Esophagus (tissue), 2 donors: ENCODE measurements around the gene TBX15. TPM values are rescaled to one million over a fixed set of nuclear protein-coding genes. Genes with fewer than 3 reads are reported as not detected.

Source experiments
- H3K27ac ChIP-seq, 2 donors: one replicate each; pipeline ENCODE4 v1.5.1; 2013; ENCODE audit warnings: low read depth in 2 of 2, mild to moderate bottlenecking in 2 of 2, inconsistent platforms in 1 of 2, low read length in 1 of 2, moderate library complexity in 1 of 2
- H3K27me3 ChIP-seq, 2 donors: one replicate each; pipeline ENCODE4 v1.6.1; 2013; ENCODE audit warnings: low read length in 2 of 2, control low read depth in 1 of 2, mild to moderate bottlenecking in 1 of 2; ENCODE audit not compliant: insufficient read depth in 2 of 2, control insufficient read depth in 1 of 2
- H3K36me3 ChIP-seq, 2 donors: one replicate each; pipeline ENCODE4 v1.6.1; 2013; ENCODE audit warnings: low read length in 1 of 2; ENCODE audit not compliant: control insufficient read depth in 2 of 2, insufficient read depth in 2 of 2
- H3K4me1 ChIP-seq, 2 donors: one replicate each; pipeline ENCODE4 v1.6.1; 2013; ENCODE audit warnings: low read length in 1 of 2; ENCODE audit not compliant: control insufficient read depth in 2 of 2, insufficient read depth in 2 of 2
- H3K4me3 ChIP-seq, 2 donors: one replicate each; pipeline ENCODE4 v1.5.1; 2013; ENCODE audit warnings: low read length in 2 of 2, mild to moderate bottlenecking in 2 of 2, low read depth in 1 of 2, moderate library complexity in 1 of 2
- H3K9me3 ChIP-seq, 2 donors: one replicate each; pipeline ENCODE4 v1.6.1; 2013; ENCODE audit warnings: mild to moderate bottlenecking in 2 of 2, low read depth in 1 of 2, low read length in 1 of 2, moderate library complexity in 1 of 2; ENCODE audit not compliant: control insufficient read depth in 2 of 2, insufficient read depth in 1 of 2
- WGBS, 2 donors: extraction: QIAGEN DNeasy Blood & Tissue Kit; methylation state at CpG; one replicate each; pipeline ENCODE4 v1.1.7; 2013; 5-methylcytosine and 5-hydroxymethylcytosine counted together
- polyA plus RNA-seq, 2 donors: library from polyadenylated mRNA; stranded (reverse); fragments of 200-250 nt; gene quantifications; one replicate each; pipeline ENCODE4 v1.2.3, GENCODE V29; 2013
- donor health status: healthy with polysubstance abuse.
- donor health status: Bipolar disorder and iron deficiency.

Gene TBX15
- polyA plus RNA-seq, 2 donors: 0.02 TPM; not detected in 1

GRCh38 chr1:118951270-118951936 is 36.7 kb downstream of the TBX15 start:
- H3K27ac ChIP-seq: no peak overlapping the region
- 78 to 80% methylated on average over 2 of the region's 2 CpGs for WGBS, 2 donors
- H3K9me3 ChIP-seq: no peaks in the 10 kb centered on the region
- peaks cover 0 to 3% of the 10 kb centered on the region in 2 donors for H3K27me3 ChIP-seq
- H3K36me3 ChIP-seq: no peaks in the 10 kb centered on the region
- no peaks in the 10 kb centered on the region for H3K4me1 ChIP-seq
- no peak overlapping the region for H3K4me3 ChIP-seq

- H3K9me3 ChIP-seq: no peaks in the 10 kb centered on the region
- 84 to 91% methylated on average over 2 of the region's 2 CpGs for WGBS, 2 donors
- no peaks in the 10 kb centered on the region for H3K36me3 ChIP-seq
- H3K27ac ChIP-seq: no peak overlapping the region
- peaks cover 0 to 3% of the 10 kb centered on the region in 2 donors for H3K27me3 ChIP-seq
- H3K4me3 ChIP-seq: no peak overlapping the region
- no peaks in the 10 kb centered on the region for H3K4me1 ChIP-seq
Measured at GRCh38 chr1:118949315-118949714, 38.8 kb downstream of the TBX15 start.

DNA sequence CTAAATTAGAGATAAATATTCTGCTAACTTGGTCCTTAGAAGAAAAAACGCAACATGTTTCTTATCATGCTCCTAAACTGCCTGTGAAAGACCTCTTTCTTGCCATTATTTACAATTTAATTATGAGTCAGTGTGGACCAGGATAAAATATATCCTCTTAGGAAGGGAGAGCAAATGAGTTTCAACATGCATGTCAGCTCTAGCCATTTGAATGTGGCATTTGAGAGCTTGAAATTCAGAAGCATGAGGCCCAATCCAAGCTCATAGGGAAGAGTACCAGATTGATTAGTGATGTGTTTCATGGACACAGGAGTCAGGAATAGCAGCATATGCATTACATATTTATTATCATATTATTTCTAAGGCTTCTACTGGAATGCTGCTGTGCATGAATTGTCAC is 39.3 kb downstream of the TBX15 start:
- no peaks in the 10 kb centered on the region for H3K36me3 ChIP-seq
- no peaks in the 10 kb centered on the region for H3K9me3 ChIP-seq
- WGBS, 2 donors: 58 to 70% methylated on average over 1 of the region's 1 CpG
- no peak overlapping the region for H3K27ac ChIP-seq
- no peaks in the 10 kb centered on the region for H3K4me1 ChIP-seq
- no peak overlapping the region for H3K4me3 ChIP-seq
- peaks cover 0 to 3% of the 10 kb centered on the region in 2 donors for H3K27me3 ChIP-seq

DNA sequence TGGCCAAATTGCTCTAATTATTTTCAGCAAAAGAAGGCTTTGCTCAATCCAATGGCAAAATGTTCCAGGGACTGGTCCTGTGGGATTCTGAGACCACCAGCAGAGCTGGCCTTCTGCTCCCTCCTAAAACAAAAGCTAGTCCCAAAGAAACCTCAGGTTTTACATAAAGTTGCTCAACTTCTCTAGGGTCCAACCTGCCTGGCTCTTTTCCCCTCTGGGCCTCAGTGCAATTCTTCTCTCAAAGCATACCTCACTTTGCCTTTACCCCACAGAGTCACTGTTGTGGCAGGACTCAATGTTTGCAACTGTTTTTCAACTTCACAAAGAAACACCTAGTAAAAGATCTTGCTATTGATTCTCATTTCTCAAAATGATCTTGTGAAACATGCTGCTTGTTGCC is 39.8 kb downstream of the TBX15 start:
- Histone ChIP-seq H3K4me1 (no peaks in the 10 kb centered on the region), H3K27me3 (peaks cover 3 to 4% of the 10 kb centered on the region in 2 donors), H3K4me3 (no peak overlapping the region), H3K9me3 (no peaks in the 10 kb centered on the region), H3K36me3 (no peaks in the 10 kb centered on the region), H3K27ac (no peak overlapping the region)

DNA sequence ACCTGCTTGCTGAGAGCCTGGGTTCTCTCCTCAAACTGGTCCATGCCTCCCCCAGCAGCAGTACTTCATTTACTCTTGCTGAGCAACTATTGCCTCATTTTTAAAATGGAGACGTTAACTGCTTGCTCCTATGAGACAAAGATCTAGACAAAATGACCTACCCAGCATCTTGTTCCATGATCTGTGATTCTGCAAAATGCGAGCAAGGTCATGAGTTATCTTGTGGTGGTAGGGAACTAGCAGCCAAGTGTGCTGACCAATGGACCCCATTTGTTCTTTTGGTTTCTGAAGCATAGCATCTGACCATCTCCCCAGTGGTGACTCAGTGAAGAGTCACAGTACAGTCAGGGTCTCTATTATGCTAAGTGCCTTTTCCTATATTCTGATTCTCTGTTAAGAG is 40.4 kb downstream of the TBX15 start:
- H3K4me3 ChIP-seq: no peak overlapping the region
- H3K36me3 ChIP-seq: no peaks in the 10 kb centered on the region
- 85 to 86% methylated on average over 2 of the region's 2 CpGs for WGBS, 2 donors
- H3K27ac ChIP-seq: no peak overlapping the region
- no peaks in the 10 kb centered on the region for H3K9me3 ChIP-seq
- no peaks in the 10 kb centered on the region for H3K4me1 ChIP-seq
- peaks cover 3 to 5% of the 10 kb centered on the region in 2 donors for H3K27me3 ChIP-seq

DNA sequence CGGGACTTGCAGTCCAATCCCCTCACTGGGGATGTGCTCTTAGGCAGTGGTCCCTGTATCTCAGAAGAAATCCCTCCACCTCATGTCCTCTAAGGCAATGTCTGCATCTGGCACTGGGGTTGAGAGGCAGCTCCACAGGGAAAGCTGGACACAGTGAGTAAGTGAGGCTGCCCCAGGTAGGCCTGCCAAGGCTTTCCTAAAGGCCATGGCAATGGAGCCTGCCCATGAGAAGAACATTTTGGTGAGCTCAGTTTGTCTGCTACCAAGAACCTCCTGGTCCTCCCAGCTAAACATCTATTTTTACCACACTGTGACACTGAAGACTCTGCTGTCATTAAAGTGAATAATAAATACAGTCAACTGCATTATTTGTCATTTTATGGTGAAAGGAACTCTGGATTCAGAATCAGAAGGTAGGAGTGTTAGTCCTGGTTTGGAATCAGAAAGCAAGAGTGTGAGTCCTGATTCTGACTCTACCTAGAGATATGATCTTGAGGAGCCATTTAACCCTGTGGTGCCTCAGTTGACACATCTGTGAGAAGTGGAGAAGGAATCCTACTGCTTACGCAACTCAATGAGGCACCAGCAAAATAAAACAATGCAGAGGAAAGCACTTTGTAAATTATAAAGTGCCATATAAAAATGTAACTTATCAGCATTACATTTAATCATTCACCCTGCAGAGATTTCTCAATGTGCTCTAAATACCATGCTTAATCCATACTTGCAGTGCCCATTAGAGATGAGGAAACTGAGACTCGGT is 41.0 kb downstream of the TBX15 start:
- H3K4me3 ChIP-seq: no peak overlapping the region
- no peaks in the 10 kb centered on the region for H3K4me1 ChIP-seq
- H3K9me3 ChIP-seq: no peaks in the 10 kb centered on the region
- peaks cover 5% of the 10 kb centered on the region in 2 donors for H3K27me3 ChIP-seq
- WGBS, 2 donors: 89 to 90% methylated on average over 3 of the region's 3 CpGs
- no peak overlapping the region for H3K27ac ChIP-seq
- no peaks in the 10 kb centered on the region for H3K36me3 ChIP-seq

- Histone ChIP-seq H3K9me3 (no peaks in the 10 kb centered on the region), H3K36me3 (no peaks in the 10 kb centered on the region), H3K27me3 (peaks cover 5 to 7% of the 10 kb centered on the region in 2 donors), H3K4me1 (no peaks in the 10 kb centered on the region), H3K4me3 (no peak overlapping the region), H3K27ac (no peak overlapping the region)
- WGBS, 2 donors: 25 to 29% methylated on average over 1 of the region's 1 CpG
Measured at GRCh38 chr1:118945489-118945888, 42.7 kb downstream of the TBX15 start.

- Histone ChIP-seq H3K27ac (no peak overlapping the region), H3K4me1 (no peaks in the 10 kb centered on the region), H3K27me3 (peaks cover 5 to 7% of the 10 kb centered on the region in 2 donors), H3K9me3 (no peaks in the 10 kb centered on the region), H3K4me3 (no peak overlapping the region), H3K36me3 (no peaks in the 10 kb centered on the region)
- WGBS, 2 donors: 62 to 69% methylated on average over 4 of the region's 4 CpGs
Measured at GRCh38 chr1:118944546-118944945, 43.6 kb downstream of the TBX15 start.

DNA sequence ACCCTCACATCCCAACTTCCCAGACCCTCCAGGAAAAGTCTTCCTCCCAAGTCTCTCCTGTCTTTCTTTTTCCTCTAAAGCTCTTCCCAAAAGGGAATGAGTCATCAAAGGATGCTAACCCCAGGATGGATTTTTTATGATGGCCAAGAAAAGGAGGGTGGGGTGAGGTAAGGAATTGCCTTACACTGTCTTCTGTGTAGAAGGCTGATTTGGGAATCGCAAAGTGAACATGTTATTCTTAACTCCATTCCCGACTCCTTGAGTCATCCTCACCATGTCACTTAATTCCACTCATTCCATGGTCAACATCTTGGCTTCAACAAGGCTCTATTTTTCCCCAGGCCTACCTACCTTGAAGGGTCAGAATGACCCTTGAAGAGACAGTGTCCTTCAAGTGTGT is 44.0 kb downstream of the TBX15 start:
- no peak overlapping the region for H3K4me3 ChIP-seq
- H3K9me3 ChIP-seq: no peaks in the 10 kb centered on the region
- H3K27ac ChIP-seq: no peak overlapping the region
- H3K27me3 ChIP-seq: peaks cover 5 to 7% of the 10 kb centered on the region in 2 donors
- no peaks in the 10 kb centered on the region for H3K4me1 ChIP-seq
- H3K36me3 ChIP-seq: no peaks in the 10 kb centered on the region
- WGBS, 2 donors: 85 to 87% methylated on average over 2 of the region's 2 CpGs

DNA sequence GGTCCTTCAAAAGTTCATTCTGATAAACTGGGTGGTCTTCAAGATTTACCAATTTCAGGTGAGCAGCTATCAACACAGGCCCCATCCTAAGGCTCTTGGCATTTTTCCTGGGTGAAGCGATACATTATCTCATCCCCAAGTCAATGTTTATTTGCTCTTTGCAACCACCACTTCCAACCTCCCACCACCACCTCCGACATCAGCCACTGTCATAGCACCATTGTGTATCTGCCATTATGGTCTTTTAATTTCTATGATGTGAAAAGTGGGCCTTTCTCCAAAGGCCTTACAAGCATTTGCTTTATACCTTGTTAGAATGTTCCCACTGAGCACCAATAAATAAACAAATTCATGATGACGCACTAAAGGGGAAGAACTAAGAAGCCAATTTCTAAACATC is 47.2 kb downstream of the TBX15 start:
- H3K4me1 ChIP-seq: no peaks in the 10 kb centered on the region
- no peak overlapping the region for H3K27ac ChIP-seq
- no peaks in the 10 kb centered on the region for H3K36me3 ChIP-seq
- 57 to 66% methylated on average over 3 of the region's 3 CpGs for WGBS, 2 donors
- H3K9me3 ChIP-seq: no peaks in the 10 kb centered on the region
- H3K4me3 ChIP-seq: no peak overlapping the region
- H3K27me3 ChIP-seq: peaks cover 5 to 7% of the 10 kb centered on the region in 2 donors
